GM21529 (cell line): Measurements from ENCODE around the gene ALG12.
"Not testable (repeated sequence)": the region's sequence is repeated elsewhere in the genome, so short reads cannot be mapped to it uniquely, and the experiment has no call there.

ENCODE experiments used
- ATAC-seq: cut with Tn5 transposase; IDR thresholded peaks from one replicate; pipeline ENCODE4 v1.9.1; 2021; ENCODE audit not compliant: unreplicated experiment

Gene ALG12

DNA sequence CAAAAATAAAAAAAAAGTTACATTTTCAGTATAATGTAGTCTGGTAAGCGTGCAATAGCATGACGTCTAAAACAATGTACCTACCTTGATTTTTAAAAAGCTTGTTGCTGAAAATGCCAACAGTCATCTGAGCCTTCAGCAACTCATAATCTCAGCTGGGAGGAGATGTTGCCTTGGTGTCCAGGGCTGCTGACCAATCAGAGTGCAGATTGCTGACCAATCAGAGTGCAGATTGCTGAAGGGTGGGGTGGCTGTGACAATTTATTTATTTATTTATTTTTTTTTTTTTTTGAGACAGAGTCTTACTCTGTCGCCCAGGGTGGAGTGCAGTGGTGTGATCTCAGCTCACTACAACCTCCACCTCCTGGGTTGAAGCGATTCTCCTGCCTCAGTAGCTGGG, 46.8 kb downstream of the ALG12 start:
- ATAC-seq: no peak

DNA sequence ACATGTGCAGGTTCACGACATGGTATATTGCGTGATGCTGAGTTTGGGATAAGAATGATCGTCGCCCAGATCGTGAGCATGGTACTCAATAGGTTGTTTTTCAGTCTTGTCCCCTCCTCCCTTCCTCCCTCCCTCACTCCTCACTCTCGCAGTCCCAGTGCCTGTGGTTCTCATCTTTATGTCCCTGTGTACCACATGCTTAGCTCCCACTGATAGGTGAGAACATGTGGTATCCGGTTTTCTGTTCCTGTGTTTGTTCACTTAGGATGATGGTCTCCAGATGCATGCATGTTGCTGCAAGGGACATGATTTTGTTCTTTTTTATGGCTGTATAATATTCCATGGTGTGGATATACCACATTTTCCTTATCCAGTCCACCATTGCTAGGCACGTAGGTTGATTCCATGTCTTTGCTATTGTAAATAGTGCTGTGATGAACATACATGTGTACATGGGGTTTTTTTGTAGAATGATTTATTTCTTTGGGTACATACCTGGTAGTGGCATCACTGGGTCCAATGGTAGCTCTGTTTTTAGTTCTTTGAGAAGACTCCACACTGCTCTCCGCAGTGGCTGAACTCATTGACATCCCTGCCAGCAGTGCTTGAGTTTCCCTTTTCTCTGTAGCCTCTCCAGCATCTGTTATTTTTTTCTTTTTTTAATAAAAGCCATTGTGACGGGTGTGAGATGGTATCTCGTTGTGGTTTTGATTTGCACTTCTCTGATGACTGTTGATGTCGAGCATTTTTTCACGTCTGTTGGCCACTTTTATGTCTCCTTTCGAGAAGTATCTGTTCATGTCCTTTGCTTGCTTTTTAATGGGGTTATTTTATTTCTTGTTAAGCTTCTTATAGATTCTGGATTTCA, 48.2 kb downstream of the ALG12 start:
- ATAC-seq: no peak

DNA sequence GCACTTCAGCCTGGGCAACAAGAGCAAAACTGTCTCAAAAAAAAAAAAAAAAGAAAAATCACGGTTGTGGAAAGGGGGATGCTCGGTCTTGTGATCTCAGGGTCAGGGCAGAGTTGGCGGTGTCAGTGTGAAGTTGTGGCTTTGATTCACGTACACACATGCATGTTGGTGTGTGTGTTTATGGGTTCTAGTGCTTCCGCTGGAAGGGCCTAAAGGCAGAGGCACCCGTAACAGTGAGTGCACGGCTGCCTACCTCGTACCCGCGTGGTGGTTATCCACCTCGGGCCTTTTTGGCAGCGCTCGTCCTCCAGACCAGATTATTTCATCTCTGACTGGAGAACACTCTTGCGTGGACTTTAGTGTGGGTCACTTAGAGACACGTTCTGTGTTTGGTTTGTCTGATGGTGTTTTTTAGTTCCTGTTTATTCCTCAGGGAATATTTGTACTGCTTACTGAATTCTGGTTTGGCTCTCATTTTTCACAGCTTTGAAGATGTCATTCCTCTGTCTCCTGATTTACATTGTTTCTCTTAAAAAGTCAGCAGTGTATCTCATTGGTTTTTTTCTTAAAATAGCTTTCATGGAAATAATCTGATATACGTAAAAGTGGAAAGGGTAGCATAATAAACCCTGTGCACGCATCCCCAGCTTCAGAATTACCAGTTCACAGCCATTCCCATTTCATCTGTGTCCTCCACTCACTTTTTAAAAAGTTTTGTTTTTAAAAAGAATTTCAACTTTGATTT, 49.0 kb downstream of the ALG12 start:
- ATAC-seq: no peak

GRCh38 chr22:49867303-49868265, 50.7 kb downstream of the ALG12 start:
- no peak for ATAC-seq

DNA sequence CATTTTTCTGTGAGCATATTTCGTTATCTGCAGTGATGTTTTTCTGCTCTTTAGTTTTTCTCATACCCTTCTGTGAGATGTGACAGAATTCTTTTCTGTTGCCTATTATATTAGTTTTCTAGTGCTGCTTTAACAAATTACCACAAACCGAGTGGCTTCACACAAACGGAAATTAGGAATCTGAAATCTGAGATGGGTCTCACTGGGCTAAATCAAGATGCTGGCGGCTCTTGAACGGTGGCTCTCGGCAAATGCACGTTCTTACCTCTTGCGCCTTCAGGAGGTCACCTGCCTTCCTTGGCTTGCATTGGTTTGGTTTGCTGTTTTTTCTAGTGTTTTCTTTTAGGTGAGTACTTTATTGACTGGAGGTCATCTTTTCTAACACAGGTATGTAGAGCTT, 51.6 kb downstream of the ALG12 start:
- no peak for ATAC-seq

DNA sequence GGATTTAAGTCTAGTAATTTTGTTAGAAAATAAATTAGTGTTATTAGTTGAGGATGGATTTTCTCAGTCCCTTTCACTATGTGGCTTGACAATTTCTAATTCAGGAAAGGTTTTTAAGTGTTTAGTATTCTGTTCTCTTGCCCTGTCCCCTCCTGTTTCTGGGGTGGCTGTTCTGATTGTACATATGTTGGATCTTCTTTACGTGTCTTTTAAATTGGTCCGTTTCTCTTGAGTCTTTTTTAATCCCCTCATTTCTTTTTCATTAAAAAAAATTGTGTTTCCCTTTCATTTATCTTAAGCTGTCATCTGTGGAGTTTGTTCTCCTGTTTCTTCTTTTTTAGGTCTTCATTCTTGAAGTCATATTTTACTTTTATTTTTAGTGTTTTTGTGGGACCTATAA, 52.1 kb downstream of the ALG12 start:
- no peak for ATAC-seq

- no peak for ATAC-seq
These were observed 53.1 kb downstream of the ALG12 start for GRCh38 chr22:49865156-49865555.

- ATAC-seq: no peak
These were observed 54.3 kb downstream of the ALG12 start for GRCh38 chr22:49863931-49864330.

DNA sequence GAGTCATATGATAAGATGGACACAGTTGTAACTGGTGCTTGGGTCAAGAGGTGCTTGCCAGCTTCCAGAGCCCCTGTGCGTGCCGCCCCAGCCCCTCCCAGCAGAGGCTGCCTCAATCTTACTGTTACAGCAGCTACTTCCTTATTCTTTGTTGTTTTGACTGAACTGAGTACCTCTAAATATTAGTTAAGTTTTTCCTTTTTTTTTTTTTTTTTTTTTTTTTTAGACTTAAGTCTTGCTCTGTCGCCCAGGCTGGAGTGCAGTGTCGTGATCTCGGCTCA, 55.8 kb downstream of the ALG12 start:
- ATAC-seq: no peak

GRCh38 chr22:49861642-49862495, 56.4 kb downstream of the ALG12 start:
- no peak for ATAC-seq

- ATAC-seq: no peak
These were observed 59.4 kb downstream of the ALG12 start for GRCh38 chr22:49858827-49859226.

- ATAC-seq: no peak
These were observed 61.2 kb downstream of the ALG12 start for GRCh38 chr22:49856766-49857618.

DNA sequence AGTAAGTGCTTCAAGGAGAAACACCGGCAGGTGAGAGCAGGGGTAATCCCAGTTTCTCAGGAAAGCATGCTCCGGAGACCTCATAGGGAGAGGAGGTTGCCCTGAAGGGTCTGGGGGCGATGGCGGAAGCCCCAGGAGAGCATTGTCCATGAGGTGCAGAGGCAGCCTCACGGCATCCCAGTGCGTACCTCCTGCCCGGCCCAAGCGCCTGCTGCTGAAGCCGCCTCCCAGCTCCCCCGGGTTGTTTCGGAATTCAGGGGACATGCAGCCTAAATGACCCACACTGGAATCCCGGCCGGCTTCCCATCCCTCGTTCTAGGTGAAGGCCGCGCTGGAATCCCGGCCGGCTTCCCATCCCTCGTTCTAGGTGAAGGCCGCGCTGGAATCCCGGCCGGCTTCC, 61.9 kb downstream of the ALG12 start:
- no peak for ATAC-seq

DNA sequence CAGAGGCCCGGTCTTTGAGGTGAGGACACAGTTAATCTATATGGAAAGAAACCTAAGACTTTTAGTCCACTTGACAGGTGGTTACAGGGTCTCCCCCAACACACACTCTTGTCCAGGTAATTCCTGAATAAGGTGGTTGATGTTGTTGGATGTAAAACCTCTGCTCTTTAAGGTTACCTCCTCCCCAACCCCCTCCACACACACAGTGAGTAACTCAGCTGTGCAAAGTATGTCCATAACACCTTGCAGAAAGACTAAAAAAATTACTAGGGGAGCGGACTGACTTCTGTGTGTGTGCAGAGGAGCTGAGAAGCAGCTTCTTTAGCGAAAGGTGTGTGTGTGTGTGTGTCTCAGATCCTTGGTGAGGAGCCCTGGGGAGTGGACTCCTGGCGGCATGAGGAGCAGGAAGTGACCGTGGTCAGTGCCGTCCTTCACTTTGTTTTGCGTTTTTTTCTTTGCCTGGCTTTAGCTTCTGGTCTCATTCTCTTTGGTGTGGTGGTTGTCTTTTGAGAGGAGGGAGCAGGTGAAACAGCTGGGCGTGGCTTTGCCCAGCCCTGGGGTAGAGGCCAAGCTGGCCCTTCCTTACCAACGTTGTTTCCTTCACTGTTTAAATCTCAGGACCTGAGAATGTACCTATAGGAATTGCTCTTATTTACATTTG, 62.9 kb downstream of the ALG12 start:
- ATAC-seq: no peak

GRCh38 chr22:49853981-49854831, 64.0 kb downstream of the ALG12 start:
- peak; percentile 20 for ATAC-seq

DNA sequence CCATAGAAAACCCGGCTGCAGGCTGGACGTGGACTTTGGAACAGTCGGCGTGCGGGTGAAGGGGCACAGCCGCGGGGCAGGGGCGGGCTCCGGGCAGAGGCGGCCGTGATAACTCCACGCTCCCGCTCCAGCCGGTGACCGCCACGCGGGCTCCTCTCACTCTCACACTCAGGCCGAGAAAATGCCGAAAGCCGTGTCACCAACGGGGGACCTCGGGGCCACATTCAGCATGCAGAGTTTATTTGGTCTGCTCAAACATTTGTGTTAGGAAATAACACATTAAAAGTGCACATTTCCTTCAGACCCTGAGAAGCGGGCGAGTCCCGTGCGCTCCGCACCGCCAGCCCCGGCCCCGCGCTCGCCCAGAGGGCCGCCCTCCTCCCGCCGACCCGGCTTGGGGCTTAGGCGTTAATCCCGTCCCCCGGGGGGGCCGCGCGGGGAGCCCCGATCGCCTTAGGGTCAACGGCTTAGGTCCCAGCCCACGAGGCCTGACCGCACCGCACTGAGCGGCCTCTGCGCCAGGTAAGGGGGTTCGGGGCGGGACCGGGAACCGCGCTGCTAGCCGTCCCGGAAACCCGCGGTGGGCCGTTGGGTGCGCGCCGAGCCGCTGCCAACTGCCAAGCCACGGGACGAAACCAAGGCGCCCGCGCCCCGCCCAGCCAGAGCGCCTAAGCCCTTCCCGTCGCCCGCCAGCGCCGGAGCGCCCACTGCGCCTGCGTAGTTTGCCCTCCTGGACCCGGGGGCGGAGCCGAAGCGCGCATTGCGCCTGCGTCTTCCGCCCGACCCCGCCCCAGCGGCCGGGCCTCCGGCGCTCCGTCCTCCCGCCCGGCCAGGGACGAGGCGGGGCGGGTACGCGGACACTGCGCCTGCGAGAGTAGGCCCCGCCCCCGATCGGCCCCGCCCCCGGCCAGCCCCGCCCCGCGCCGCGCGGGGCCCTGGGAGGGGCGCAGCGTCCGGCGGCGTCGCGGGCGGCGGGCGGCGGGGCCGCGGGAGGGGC, 65.0 kb downstream of the ALG12 start, which contains the start of gene ZBED4:
Gene ZBED4, plus strand, starts transcription at position 947 of the 997 bp plus-strand sequence. CDS start 29,819 bp downstream, outside the sequence.
- ATAC-seq: peak; percentile 66

DNA sequence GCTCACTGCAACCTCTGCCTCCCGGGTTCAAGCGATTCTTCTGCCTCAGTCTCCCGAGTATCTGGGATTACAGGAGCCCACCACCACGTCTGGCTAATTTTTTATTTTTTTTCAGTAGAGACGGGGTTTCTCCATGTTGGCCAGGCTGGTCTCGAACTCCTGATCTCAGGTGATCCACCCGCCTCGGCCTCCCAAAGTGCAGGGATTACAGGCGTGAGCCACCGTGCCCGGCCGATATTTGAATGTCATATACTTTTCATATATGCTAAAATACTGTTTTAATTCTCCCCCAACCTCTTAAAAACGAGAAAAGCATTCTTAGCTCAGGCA, 65.7 kb downstream of the ALG12 start:
- not testable (repeated sequence) for ATAC-seq
